ENCODE measurements around the gene E2F1.

DNA sequence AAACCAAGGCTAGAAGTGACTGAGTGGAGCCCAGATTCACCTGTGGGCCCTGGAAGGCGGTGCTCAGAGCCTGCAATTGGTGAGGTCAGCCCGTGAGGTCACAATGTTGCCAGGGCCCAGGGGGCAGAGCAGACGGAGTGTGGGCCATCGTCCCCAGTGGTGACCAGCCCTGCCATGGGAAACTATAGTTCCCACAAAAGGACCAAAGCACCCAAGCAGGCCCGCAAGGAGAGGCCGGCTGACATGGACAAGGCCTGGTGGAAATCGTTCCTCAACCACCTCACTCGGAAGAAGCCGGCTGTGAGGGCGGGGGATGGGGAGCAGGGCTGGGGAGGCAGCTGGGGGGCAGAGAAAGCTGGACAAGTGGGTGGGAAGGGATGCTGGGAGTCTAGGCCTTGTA, 24.0 kb downstream of the E2F1 start, which contains the start of gene C20orf144:
- no peak for TF ChIP-seq EP300 (IDR thresholded peaks at IDR 0.05)
- TF ChIP-seq, protein P1, sequence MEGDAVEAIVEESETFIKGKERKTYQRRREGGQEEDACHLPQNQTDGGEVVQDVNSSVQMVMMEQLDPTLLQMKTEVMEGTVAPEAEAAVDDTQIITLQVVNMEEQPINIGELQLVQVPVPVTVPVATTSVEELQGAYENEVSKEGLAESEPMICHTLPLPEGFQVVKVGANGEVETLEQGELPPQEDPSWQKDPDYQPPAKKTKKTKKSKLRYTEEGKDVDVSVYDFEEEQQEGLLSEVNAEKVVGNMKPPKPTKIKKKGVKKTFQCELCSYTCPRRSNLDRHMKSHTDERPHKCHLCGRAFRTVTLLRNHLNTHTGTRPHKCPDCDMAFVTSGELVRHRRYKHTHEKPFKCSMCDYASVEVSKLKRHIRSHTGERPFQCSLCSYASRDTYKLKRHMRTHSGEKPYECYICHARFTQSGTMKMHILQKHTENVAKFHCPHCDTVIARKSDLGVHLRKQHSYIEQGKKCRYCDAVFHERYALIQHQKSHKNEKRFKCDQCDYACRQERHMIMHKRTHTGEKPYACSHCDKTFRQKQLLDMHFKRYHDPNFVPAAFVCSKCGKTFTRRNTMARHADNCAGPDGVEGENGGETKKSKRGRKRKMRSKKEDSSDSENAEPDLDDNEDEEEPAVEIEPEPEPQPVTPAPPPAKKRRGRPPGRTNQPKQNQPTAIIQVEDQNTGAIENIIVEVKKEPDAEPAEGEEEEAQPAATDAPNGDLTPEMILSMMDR (IDR thresholded peaks at IDR 0.05), result no peak

Data from esophagus muscularis mucosa (tissue), 3 donors.